K562 (cell line): ENCODE data around the gene ZCCHC3. TPM values are rescaled to one million over a fixed set of nuclear protein-coding genes. Genes with fewer than 3 reads are reported as not detected.
A peak's percentile ranks its signal among the peaks of the same experiment; 100 is the strongest.

Experiments used
- ATF2 ChIP-seq: sonication (generic); formaldehyde crosslinking; IDR thresholded peaks from 2 replicates; pipeline ENCODE4 v1.8.1; 2022; ENCODE audit warnings: missing genetic modification reagents
- CTBP1 ChIP-seq: fragments of 450-650 bp; IDR thresholded peaks from 2 replicates; pipeline ENCODE4 v1.6.1; 2016; ENCODE audit warnings: borderline replicate concordance
- CTCF ChIP-seq, 3 experiments: IDR thresholded peaks in 2 of 3; conservative IDR thresholded peaks in 1 of 3; 2 replicates each; pipeline ENCODE4 v1.5.1; 2011 to 2012; ENCODE audit warnings: low read length in 3 of 3, mild to moderate bottlenecking in 3 of 3, control low read depth in 2 of 3, improper control_type of control experiment in 1 of 3, inconsistent platforms in 1 of 3, low read depth in 1 of 3, mixed read lengths in 1 of 3, moderate library complexity in 1 of 3; ENCODE audit not compliant: insufficient read depth in 2 of 3
- FOXO4 ChIP-seq: fragments of 450-650 bp; formaldehyde crosslinking; IDR thresholded peaks from 2 replicates; pipeline ENCODE4 v1.4.0; 2020; ENCODE audit warnings: mild to moderate bottlenecking, moderate library complexity
- FOXP1 ChIP-seq: sonication (generic); formaldehyde crosslinking; IDR thresholded peaks from 2 replicates; pipeline ENCODE4 v1.8.0; 2022; ENCODE audit warnings: mild to moderate bottlenecking, missing genetic modification reagents
- KDM5B ChIP-seq: fragments of 200-600 bp; sonication (generic); IDR thresholded peaks from 2 replicates; pipeline ENCODE4 v1.6.1; 2012; ENCODE audit warnings: low read depth, mild to moderate bottlenecking, moderate library complexity, low read length, control low read depth, inconsistent platforms; ENCODE audit not compliant: insufficient replicate concordance
- MAZ ChIP-seq, 2 experiments: fragments of 450-650 bp in 1 of 2; sonication (generic) in 1 of 2; formaldehyde crosslinking; IDR thresholded peaks in 1 of 2; conservative IDR thresholded peaks in 1 of 2; 2 replicates each; pipeline versions ENCODE4 v1.4.0 to v1.5.0; 2020; ENCODE audit warnings: mild to moderate bottlenecking in 1 of 2, missing genetic modification reagents in 1 of 2
- RB1 ChIP-seq: fragments of 450-650 bp; IDR thresholded peaks from 2 replicates; pipeline ENCODE4 v1.6.1; 2017; ENCODE audit warnings: low read depth, mild to moderate bottlenecking
- SPI1 ChIP-seq: IDR thresholded peaks from 2 replicates; pipeline ENCODE4 v1.6.1; 2011; ENCODE audit warnings: low read depth, low read length, control low read depth, borderline replicate concordance
- UBTF ChIP-seq, 2 experiments: IDR thresholded peaks; 2 replicates each; pipeline ENCODE4 v1.6.1; 2012; ENCODE audit warnings: improper control_type of control experiment in 2 of 2, low read depth in 2 of 2, low read length in 2 of 2, borderline replicate concordance in 1 of 2
- VEZF1 ChIP-seq: fragments of 200-800 bp; sonication (Bioruptor generic); IDR thresholded peaks from 2 replicates; pipeline ENCODE4 v1.6.1; 2017; ENCODE audit warnings: missing genetic modification characterization, missing compliant biosample characterization
- YBX1 ChIP-seq: fragments of 450-650 bp; IDR thresholded peaks from 2 replicates; pipeline ENCODE4 v1.7.1; 2016; ENCODE audit warnings: mild to moderate bottlenecking
- ZFP30 ChIP-seq: fragments of 250-450 bp; sonication (Bioruptor Pico); IDR thresholded peaks from 2 replicates; pipeline ENCODE4 v1.8.0; 2022; ENCODE audit warnings: moderate library complexity, mild to moderate bottlenecking, inconsistent platforms, borderline replicate concordance
- ZNF212 ChIP-seq: fragments of 450-650 bp; formaldehyde crosslinking; IDR thresholded peaks from 2 replicates; pipeline ENCODE4 v1.4.0; 2020; ENCODE audit warnings: mild to moderate bottlenecking
- ZNF717 ChIP-seq: fragments of 250-450 bp; sonication (Bioruptor Pico); IDR thresholded peaks from 2 replicates; pipeline ENCODE4 v1.5.0; 2021
- ZNF830 ChIP-seq: fragments of 250-450 bp; sonication (Bioruptor Pico); IDR thresholded peaks from 2 replicates; pipeline ENCODE4 v1.5.0; 2021; ENCODE audit warnings: mild to moderate bottlenecking
- polyA plus RNA-seq, 8 experiments: library from polyadenylated mRNA; depleted of rRNA in 4 of 8; stranded (reverse) in 5 of 8; unstranded in 3 of 8; fragments of >200 nt; fragmentation: Nextera tagmentation in 2 of 8; fragmentation: Illumina TruSeq in 1 of 8; extraction: Ambion mirVana in 2 of 8; extraction: Trizol in 1 of 8; gene quantifications; 2 replicates each; pipeline versions ENCODE4 v1.2.1 to v1.2.3, GENCODE V29; 2011 to 2014; ENCODE audit warnings: inconsistent platforms in 1 of 8, missing spikeins in 1 of 8
- total RNA-seq, 7 experiments: library from RNA; depleted of rRNA in 6 of 7; stranded (reverse); fragments of >200 nt in 6 of 7; fragmentation: Illumina TruSeq in 2 of 7; extraction: Trizol in 2 of 7; gene quantifications; 2 replicates each; pipeline versions ENCODE4 v1.2.1 to v1.2.3, GENCODE V29; 2011 to 2021; ENCODE audit warnings: low replicate concordance in 1 of 7

The ZCCHC3 gene
- total and polyA plus RNA-seq, 9 of the 15 experiments (the other 6 are each of a cell fraction or from before 2014, with no cell fraction given) = 2.8 to 23.3 (median 16.5) TPM

GRCh38 chr20:330233-331149 lies 33.1 kb downstream of the ZCCHC3 start (continued):
- TF ChIP-seq CTCF (IDR thresholded peaks at IDR 0.05 in 2 of 3, conservative IDR thresholded peaks at IDR 0.05 in 1 of 3; ENCODE audit: insufficient read depth in 2 of 3, low read depth in 1 of 3, low read length in 3 of 3) (peak; percentile 66 to 87 (median 84)), VEZF1 (peak; percentile 41; the same call in 1 of the 2 replicates), RB1 (0 out of 2 replicates have a peak, but pooled peaks have one; percentile 13), ATF2 (CRISPR knock-in tag) (no peak), KDM5B (peak; percentile 16), FOXP1 (no peak), ZFP30 (CRISPR knock-in tag) (no peak), ZNF212 (CRISPR knock-in tag) (no peak), ZNF830 (CRISPR knock-in tag) (no peak), SPI1 (peak; percentile 52; the same call in 1 of the 2 replicates), YBX1 (no peak), ZNF717 (CRISPR knock-in tag) (no peak), MAZ (CRISPR knock-in tag; conservative IDR thresholded peaks at IDR 0.05 in 1 of 2, IDR thresholded peaks at IDR 0.05 in 1 of 2) (peak; percentile 31 to 42; a peak in 2 of 4 replicates), FOXO4 (CRISPR knock-in tag) (no peak), CTBP1 (peak; percentile 43), UBTF (IDR thresholded peaks at IDR 0.05; ENCODE audit: borderline replicate concordance in 1 of 2, low read depth in 2 of 2, low read length in 2 of 2) (0 out of 4 replicates have a peak, but pooled peaks of 1 of the 2 experiments have one; percentile 13)
